Adrenal gland (tissue), 5 donors: Measurements from ENCODE around the gene KRTAP12-3.

ENCODE experiments used
- POLR2A ChIP-seq, 2 donors: fragments of 450-650 bp; IDR thresholded peaks; one replicate each; pipeline ENCODE4 v1.6.1; 2017; ENCODE audit warnings: antibody characterized with exemption in 2 of 2, mild to moderate bottlenecking in 2 of 2, moderate library complexity in 1 of 2
- TF ChIP-seq, protein P1 (sequence below), 6 experiments: fragments of 450-650 bp in 4 of 6; fragments of 200-600 bp in 2 of 6; sonication (generic) in 1 of 6; IDR thresholded peaks; 1 replicate in 5 of 6; 2 replicates in 1 of 6; pipeline versions ENCODE4 v1.5.1 to v1.8.0; 2016 to 2021; ENCODE audit warnings: antibody characterized with exemption in 6 of 6, mild to moderate bottlenecking in 2 of 6, moderate library complexity in 1 of 6
- donor health status: DM: no; HTN: no; CAD: no.

DNA sequence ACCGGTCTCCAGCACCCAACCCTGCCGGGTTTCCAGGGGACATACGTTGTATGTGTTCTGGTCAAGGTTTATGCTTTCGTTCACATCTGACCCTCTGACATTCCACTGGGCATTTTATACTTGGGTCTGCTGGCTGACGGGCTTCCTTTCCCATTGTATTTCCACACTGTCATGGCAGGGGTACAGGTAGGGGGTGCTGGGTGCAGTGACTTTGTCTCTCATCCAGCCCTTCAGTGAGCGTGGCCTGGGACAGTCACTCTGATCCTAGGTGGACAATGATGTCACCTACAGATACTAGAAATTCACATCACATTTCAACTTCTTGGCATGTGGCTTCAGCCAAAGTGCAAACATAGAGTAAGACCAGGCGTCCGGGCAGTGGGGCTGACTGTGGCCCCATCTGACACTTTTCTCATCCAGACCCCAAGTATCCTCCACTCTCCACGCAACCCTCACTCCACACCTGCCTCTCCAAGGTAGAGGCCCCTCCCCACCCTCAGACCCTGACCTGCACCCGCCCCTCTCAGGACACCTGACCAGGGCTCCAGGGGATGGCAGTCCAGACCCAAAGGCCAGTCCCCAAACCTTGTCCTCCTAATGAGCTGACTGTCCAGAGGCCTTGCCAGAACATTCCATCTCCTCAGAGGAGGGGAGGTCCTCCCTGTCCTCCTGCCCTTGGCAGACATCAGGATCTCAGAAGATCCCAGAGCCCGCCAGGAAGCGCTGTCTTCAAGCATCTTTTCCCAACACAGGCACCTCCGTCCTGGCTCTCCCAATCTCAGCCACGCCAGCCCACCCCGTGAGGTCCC is 21.3 kb upstream of the KRTAP12-3 start:
- TF ChIP-seq, protein P1, sequence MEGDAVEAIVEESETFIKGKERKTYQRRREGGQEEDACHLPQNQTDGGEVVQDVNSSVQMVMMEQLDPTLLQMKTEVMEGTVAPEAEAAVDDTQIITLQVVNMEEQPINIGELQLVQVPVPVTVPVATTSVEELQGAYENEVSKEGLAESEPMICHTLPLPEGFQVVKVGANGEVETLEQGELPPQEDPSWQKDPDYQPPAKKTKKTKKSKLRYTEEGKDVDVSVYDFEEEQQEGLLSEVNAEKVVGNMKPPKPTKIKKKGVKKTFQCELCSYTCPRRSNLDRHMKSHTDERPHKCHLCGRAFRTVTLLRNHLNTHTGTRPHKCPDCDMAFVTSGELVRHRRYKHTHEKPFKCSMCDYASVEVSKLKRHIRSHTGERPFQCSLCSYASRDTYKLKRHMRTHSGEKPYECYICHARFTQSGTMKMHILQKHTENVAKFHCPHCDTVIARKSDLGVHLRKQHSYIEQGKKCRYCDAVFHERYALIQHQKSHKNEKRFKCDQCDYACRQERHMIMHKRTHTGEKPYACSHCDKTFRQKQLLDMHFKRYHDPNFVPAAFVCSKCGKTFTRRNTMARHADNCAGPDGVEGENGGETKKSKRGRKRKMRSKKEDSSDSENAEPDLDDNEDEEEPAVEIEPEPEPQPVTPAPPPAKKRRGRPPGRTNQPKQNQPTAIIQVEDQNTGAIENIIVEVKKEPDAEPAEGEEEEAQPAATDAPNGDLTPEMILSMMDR (IDR thresholded peaks at IDR 0.05), result no peak
- no peak for TF ChIP-seq POLR2A (IDR thresholded peaks at IDR 0.05)
